Measurements from ENCODE around the gene EXO5. TPM values are rescaled to one million over a fixed set of nuclear protein-coding genes. Genes with fewer than 3 reads are reported as not detected.
A peak's percentile ranks its signal among the peaks of the same experiment; 100 is the strongest.

Gene EXO5
- total and polyA plus RNA-seq, 2 of the 13 experiments (the other 11 are each of a cell fraction or from before 2014, with no cell fraction given) = 9.9 to 20.5 TPM

DNA sequence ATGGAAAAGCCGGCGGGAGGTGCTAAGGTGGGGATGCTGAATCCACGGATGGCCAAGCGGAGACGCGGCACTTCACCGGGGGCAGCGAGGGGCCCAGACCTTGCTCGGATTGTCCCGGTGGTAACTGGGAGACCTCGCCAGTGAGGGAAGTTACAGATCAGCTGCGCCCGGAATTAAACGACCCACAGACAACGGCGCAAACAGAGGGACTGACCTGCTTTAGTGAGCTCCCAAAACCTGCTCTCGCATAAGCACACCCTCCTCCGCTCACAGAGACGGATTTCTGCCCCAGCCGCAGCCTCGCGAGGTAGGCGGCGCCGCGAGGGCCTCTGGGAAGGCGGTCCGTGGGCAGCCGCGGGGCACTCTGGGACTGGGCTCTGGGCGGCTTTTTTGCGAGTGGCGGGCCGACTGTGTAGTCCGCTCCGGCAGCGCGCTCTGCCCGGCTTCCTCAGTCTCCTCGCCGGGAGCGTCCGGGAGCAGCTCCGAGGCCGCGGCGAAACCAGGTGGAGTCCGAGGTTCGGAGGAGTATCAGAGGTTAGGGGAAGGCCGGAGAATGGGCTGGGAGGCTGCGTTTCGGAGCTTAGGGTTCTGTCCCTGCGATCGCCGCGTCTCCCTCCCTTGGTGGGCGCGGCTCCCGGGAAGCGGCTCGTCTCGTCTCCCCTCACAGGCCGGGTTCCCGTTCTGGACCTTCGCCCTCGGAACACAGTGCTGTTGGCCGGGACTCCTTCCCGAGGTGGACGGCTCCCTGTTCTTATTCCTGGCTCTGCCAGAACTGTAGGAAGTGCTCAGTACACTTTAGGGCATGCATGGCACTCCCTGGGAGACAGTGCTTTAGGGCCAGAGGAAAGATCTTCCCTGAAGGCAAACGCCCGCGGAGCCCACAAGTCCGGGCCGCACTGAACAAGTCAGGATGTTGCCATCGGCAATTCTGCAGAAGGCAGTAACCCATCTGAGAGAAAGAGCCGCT is at the start of gene EXO5 (continued):
- TF ChIP-seq MXI1 (IDR thresholded peaks at IDR 0.05; ENCODE audit: borderline replicate concordance, low read depth, low read length) = peak; percentile 45; the same call in 1 of the 3 replicates
- 0 out of 2 replicates have a peak, but pooled peaks have one; percentile 61 for TF ChIP-seq NAIF1 (CRISPR knock-in tag; IDR thresholded peaks at IDR 0.05; ENCODE audit: borderline replicate concordance)
- no peak for TF ChIP-seq ZNF382 (CRISPR knock-in tag; IDR thresholded peaks at IDR 0.05; ENCODE audit: borderline replicate concordance)
- no peak for TF ChIP-seq FOXK2 (IDR thresholded peaks at IDR 0.05)
- 0 out of 2 replicates have a peak, but pooled peaks have one; percentile 27 for TF ChIP-seq ZBTB3 (CRISPR knock-in tag; IDR thresholded peaks at IDR 0.05; ENCODE audit: borderline replicate concordance, low read depth)
- TF ChIP-seq MED1 (CRISPR knock-in tag; IDR thresholded peaks at IDR 0.05) = peak; percentile 79
- TF ChIP-seq ZNF839 (CRISPR knock-in tag; IDR thresholded peaks at IDR 0.05; ENCODE audit: borderline replicate concordance) = no peak
- no peak for TF ChIP-seq TBX3 (IDR thresholded peaks at IDR 0.05; ENCODE audit: borderline replicate concordance)
- TF ChIP-seq MZF1 (CRISPR knock-in tag; IDR thresholded peaks at IDR 0.05; ENCODE audit: borderline replicate concordance) = no peak
- no peak; the same call in 1 of the 2 replicates for TF ChIP-seq RFXANK (CRISPR knock-in tag; IDR thresholded peaks at IDR 0.05)
- TF ChIP-seq TARDBP (CRISPR knock-in tag; IDR thresholded peaks at IDR 0.05) = peak; percentile 61
- TF ChIP-seq, protein P1, sequence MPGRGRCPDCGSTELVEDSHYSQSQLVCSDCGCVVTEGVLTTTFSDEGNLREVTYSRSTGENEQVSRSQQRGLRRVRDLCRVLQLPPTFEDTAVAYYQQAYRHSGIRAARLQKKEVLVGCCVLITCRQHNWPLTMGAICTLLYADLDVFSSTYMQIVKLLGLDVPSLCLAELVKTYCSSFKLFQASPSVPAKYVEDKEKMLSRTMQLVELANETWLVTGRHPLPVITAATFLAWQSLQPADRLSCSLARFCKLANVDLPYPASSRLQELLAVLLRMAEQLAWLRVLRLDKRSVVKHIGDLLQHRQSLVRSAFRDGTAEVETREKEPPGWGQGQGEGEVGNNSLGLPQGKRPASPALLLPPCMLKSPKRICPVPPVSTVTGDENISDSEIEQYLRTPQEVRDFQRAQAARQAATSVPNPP (CRISPR knock-in tag; IDR thresholded peaks at IDR 0.05) = no peak; the same call in 1 of the 2 replicates
- no peak for TF ChIP-seq ATF1 (CRISPR knock-in tag; IDR thresholded peaks at IDR 0.05)
- TF ChIP-seq, protein P2, sequence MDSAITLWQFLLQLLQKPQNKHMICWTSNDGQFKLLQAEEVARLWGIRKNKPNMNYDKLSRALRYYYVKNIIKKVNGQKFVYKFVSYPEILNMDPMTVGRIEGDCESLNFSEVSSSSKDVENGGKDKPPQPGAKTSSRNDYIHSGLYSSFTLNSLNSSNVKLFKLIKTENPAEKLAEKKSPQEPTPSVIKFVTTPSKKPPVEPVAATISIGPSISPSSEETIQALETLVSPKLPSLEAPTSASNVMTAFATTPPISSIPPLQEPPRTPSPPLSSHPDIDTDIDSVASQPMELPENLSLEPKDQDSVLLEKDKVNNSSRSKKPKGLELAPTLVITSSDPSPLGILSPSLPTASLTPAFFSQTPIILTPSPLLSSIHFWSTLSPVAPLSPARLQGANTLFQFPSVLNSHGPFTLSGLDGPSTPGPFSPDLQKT (CRISPR knock-in tag; IDR thresholded peaks at IDR 0.05; ENCODE audit: borderline replicate concordance) = peak; percentile 49; the same call in 1 of the 2 replicates
- TF ChIP-seq HMG20A (CRISPR knock-in tag; IDR thresholded peaks at IDR 0.05; ENCODE audit: borderline replicate concordance) = no peak
- peak; percentile 76 for TF ChIP-seq ZNF317 (CRISPR knock-in tag; IDR thresholded peaks at IDR 0.05)
- TF ChIP-seq MEIS1 (CRISPR knock-in tag; IDR thresholded peaks at IDR 0.05; ENCODE audit: borderline replicate concordance) = peak; percentile 60; the same call in 1 of the 2 replicates
- peak; percentile 73; the same call in 1 of the 2 replicates for TF ChIP-seq ZNF430 (CRISPR knock-in tag; IDR thresholded peaks at IDR 0.05)
- TF ChIP-seq, protein P3, sequence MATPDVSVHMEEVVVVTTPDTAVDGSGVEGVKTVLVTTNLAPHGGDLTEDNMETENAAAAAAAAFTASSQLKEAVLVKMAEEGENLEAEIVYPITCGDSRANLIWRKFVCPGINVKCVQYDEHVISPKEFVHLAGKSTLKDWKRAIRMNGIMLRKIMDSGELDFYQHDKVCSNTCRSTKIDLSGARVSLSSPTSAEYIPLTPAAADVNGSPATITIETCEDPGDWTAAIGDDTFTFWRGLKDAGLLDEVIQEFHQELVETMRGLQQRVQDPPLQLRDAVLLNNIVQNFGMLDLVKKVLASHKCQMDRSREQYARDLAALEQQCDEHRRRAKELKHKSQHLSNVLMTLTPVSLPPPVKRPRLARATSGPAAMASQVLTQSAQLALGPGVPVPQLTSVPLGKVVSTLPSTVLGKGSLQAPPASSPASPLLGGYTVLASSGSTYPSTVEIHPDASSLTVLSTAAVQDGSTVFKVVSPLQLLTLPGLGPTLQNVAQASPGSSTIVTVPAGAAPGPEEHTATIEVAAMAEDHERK (CRISPR knock-in tag; IDR thresholded peaks at IDR 0.05; ENCODE audit: low read depth) = no peak
- TF ChIP-seq, protein P4, sequence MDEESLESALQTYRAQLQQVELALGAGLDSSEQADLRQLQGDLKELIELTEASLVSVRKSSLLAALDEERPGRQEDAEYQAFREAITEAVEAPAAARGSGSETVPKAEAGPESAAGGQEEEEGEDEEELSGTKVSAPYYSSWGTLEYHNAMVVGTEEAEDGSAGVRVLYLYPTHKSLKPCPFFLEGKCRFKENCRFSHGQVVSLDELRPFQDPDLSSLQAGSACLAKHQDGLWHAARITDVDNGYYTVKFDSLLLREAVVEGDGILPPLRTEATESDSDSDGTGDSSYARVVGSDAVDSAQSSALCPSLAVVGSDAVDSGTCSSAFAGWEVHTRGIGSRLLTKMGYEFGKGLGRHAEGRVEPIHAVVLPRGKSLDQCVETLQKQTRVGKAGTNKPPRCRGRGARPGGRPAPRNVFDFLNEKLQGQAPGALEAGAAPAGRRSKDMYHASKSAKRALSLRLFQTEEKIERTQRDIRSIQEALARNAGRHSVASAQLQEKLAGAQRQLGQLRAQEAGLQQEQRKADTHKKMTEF (CRISPR knock-in tag; IDR thresholded peaks at IDR 0.05) = peak; percentile 66; the same call in 1 of the 2 replicates
- peak; percentile 94 for TF ChIP-seq POLR2AphosphoS5 (IDR thresholded peaks at IDR 0.05; ENCODE audit: low read depth, low read length)
- TF ChIP-seq SRSF1 (optimal IDR thresholded peaks at IDR 0.05; ENCODE audit: low read depth, low read length) = no peak
- TF ChIP-seq TCF7 (IDR thresholded peaks at IDR 0.05; ENCODE audit: low read depth) = no peak
